H9 (cell line): ENCODE results near the gene SULT2B1. TPM values are rescaled to one million over a fixed set of nuclear protein-coding genes. Genes with fewer than 3 reads are reported as not detected.

Experiments
- DNase-seq: peaks from one replicate; pipeline ENCODE4 v3.0.0-alpha.2; 2017
- H2AFZ ChIP-seq: one replicate; pipeline ENCODE4 v1.6.1; 2013; ENCODE audit warnings: mild to moderate bottlenecking, low read length, control low read depth, moderate library complexity
- H2AK5ac ChIP-seq: 2 replicates; pipeline ENCODE4 v1.6.1; 2013; ENCODE audit warnings: low read length, control low read depth, mixed read lengths; ENCODE audit not compliant: insufficient read length
- H2BK120ac ChIP-seq: one replicate; pipeline ENCODE4 v1.6.1; 2013; ENCODE audit warnings: low read depth, mild to moderate bottlenecking, low read length, control low read depth, inconsistent platforms; ENCODE audit not compliant: poor library complexity, severe bottlenecking
- H2BK12ac ChIP-seq: 2 replicates; pipeline ENCODE4 v1.6.1; 2013; ENCODE audit warnings: low read length, control low read depth, mixed read lengths, low read depth; ENCODE audit not compliant: insufficient read length
- H2BK15ac ChIP-seq: 2 replicates; pipeline ENCODE4 v1.6.1; 2013; ENCODE audit warnings: low read depth, low read length, control low read depth
- H2BK20ac ChIP-seq: one replicate; pipeline ENCODE4 v1.6.1; 2013; ENCODE audit warnings: low read depth, mild to moderate bottlenecking, low read length, control low read depth, inconsistent platforms; ENCODE audit not compliant: poor library complexity, severe bottlenecking
- H2BK5ac ChIP-seq: 2 replicates; pipeline ENCODE4 v1.6.1; 2013; ENCODE audit warnings: low read length, control low read depth, mixed read lengths; ENCODE audit not compliant: insufficient read length
- H3K14ac ChIP-seq: 2 replicates; pipeline ENCODE4 v1.6.1; 2013; ENCODE audit warnings: low read length, control low read depth; ENCODE audit not compliant: insufficient read depth
- H3K18ac ChIP-seq: 2 replicates; pipeline ENCODE4 v1.6.1; 2013; ENCODE audit warnings: low read depth, mild to moderate bottlenecking, mixed read lengths, low read length, control low read depth; ENCODE audit not compliant: insufficient read length
- H3K23ac ChIP-seq: 2 replicates; pipeline ENCODE4 v1.6.1; 2013; ENCODE audit warnings: low read length, control low read depth, mixed read lengths, low read depth; ENCODE audit not compliant: insufficient read length
- H3K23me2 ChIP-seq: 2 replicates; pipeline ENCODE4 v1.6.1; 2013; ENCODE audit warnings: low read depth, mild to moderate bottlenecking, mixed read lengths, low read length, control low read depth; ENCODE audit not compliant: insufficient read length, poor library complexity, severe bottlenecking
- H3K27ac ChIP-seq: 2 replicates; pipeline ENCODE4 v1.5.1; 2013; ENCODE audit warnings: low read length, control low read depth, mixed read lengths, low read depth; ENCODE audit not compliant: insufficient read length
- H3K27me3 ChIP-seq: 2 replicates; pipeline ENCODE4 v1.6.1; 2013; ENCODE audit warnings: low read length, control low read depth, inconsistent platforms; ENCODE audit not compliant: insufficient read depth
- H3K4ac ChIP-seq: 2 replicates; pipeline ENCODE4 v1.6.1; 2013; ENCODE audit warnings: low read depth, mild to moderate bottlenecking, control low read depth, inconsistent platforms, low read length, moderate library complexity
- H3K4me1 ChIP-seq: 2 replicates; pipeline ENCODE4 v1.6.1; 2013; ENCODE audit warnings: low read length, control low read depth, inconsistent platforms; ENCODE audit not compliant: insufficient read depth
- H3K4me2 ChIP-seq: 2 replicates; pipeline ENCODE4 v1.6.1; 2013; ENCODE audit warnings: low read length, control low read depth, mixed read lengths; ENCODE audit not compliant: insufficient read length, insufficient read depth
- H3K56ac ChIP-seq: 2 replicates; pipeline ENCODE4 v1.6.1; 2013; ENCODE audit warnings: low read depth, mild to moderate bottlenecking, mixed read lengths, low read length, control low read depth; ENCODE audit not compliant: insufficient read length
- H3K79me1 ChIP-seq: 2 replicates; pipeline ENCODE4 v1.6.1; 2013; ENCODE audit warnings: low read depth, mild to moderate bottlenecking, moderate library complexity, low read length, control low read depth, inconsistent platforms; ENCODE audit not compliant: insufficient read depth, poor library complexity, severe bottlenecking
- H3K79me2 ChIP-seq: 2 replicates; pipeline ENCODE4 v1.6.1; 2013; ENCODE audit warnings: low read length, control low read depth, inconsistent platforms; ENCODE audit not compliant: insufficient read depth
- H3K9ac ChIP-seq: 2 replicates; pipeline ENCODE4 v1.6.1; 2013; ENCODE audit warnings: low read length, control low read depth, mixed read lengths; ENCODE audit not compliant: insufficient read length; ENCODE audit errors: extremely low read depth
- H3K9me3 ChIP-seq: one replicate; pipeline ENCODE4 v1.6.1; 2013; ENCODE audit warnings: low read depth, low read length, inconsistent platforms; ENCODE audit not compliant: control insufficient read depth
- H3T11ph ChIP-seq: one replicate; pipeline ENCODE4 v1.6.1; 2013; ENCODE audit warnings: mild to moderate bottlenecking, low read length, control low read depth, inconsistent platforms
- H4K20me1 ChIP-seq: one replicate; pipeline ENCODE4 v1.6.1; 2013; ENCODE audit not compliant: control insufficient read depth, insufficient read length, insufficient read depth
- H4K5ac ChIP-seq: 2 replicates; pipeline ENCODE4 v1.6.1; 2013; ENCODE audit warnings: low read depth, mild to moderate bottlenecking, mixed read lengths, low read length, control low read depth; ENCODE audit not compliant: insufficient read length
- H4K8ac ChIP-seq: replicated peaks from 2 replicates; pipeline ENCODE4 v1.6.1; 2013; ENCODE audit warnings: low read length, control low read depth, mixed read lengths, low read depth; ENCODE audit not compliant: insufficient read length
- H4K91ac ChIP-seq: 2 replicates; pipeline ENCODE4 v1.6.1; 2013; ENCODE audit warnings: low read depth, mild to moderate bottlenecking, moderate library complexity, mixed read lengths, low read length, control low read depth; ENCODE audit not compliant: insufficient read length
- H3K27ac Mint-ChIP-seq, 3 experiments: 2 replicates in 2 of 3; 3 replicates in 1 of 3; pipeline ENCODE4 v1.8.0; 2020 to 2021; ENCODE audit warnings: mixed read lengths in 3 of 3, mild to moderate bottlenecking in 1 of 3, moderate library complexity in 1 of 3
- H3K27me3 Mint-ChIP-seq: 2 replicates; pipeline ENCODE4 v1.8.0; 2021; ENCODE audit warnings: low read depth, mild to moderate bottlenecking, moderate library complexity, mixed read lengths
- H3K36me3 Mint-ChIP-seq, 3 experiments: 2 replicates in 2 of 3; 3 replicates in 1 of 3; pipeline ENCODE4 v1.8.0; 2020 to 2021; ENCODE audit warnings: low read depth in 3 of 3, mixed read lengths in 3 of 3; ENCODE audit not compliant: insufficient read depth in 1 of 3
- H3K4me1 Mint-ChIP-seq, 2 experiments: 2 replicates each; pipeline ENCODE4 v1.8.0; 2020; ENCODE audit warnings: mixed read lengths in 2 of 2
- H3K4me3 Mint-ChIP-seq, 2 experiments: 2 replicates in 1 of 2; 3 replicates in 1 of 2; pipeline ENCODE4 v1.8.0; 2020 to 2021; ENCODE audit warnings: mild to moderate bottlenecking in 2 of 2, mixed read lengths in 2 of 2, moderate library complexity in 1 of 2
- H3K9me3 Mint-ChIP-seq, 2 experiments: 2 replicates in 1 of 2; 3 replicates in 1 of 2; pipeline ENCODE4 v1.8.0; 2020; ENCODE audit warnings: mild to moderate bottlenecking in 2 of 2, mixed read lengths in 2 of 2, moderate library complexity in 1 of 2
- WGBS: extraction: QIAGEN DNeasy Blood & Tissue Kit; methylation state at CpG from one replicate; pipeline ENCODE4 v1.1.7; 2013; ENCODE audit warnings: missing lambda C conversion rate, low lambda C conversion rate, mixed read lengths; ENCODE audit not compliant: insufficient read length; ENCODE audit errors: extremely low coverage; 5-methylcytosine and 5-hydroxymethylcytosine counted together
- total RNA-seq: library from RNA; stranded (reverse); gene quantifications from 2 replicates; pipeline ENCODE4 v1.2.1, GENCODE V29; 2021
- TF ChIP-seq, protein P1 (sequence below): fragments of 200-600 bp; sonication (generic); conservative IDR thresholded peaks from 3 replicates; pipeline ENCODE4 v1.8.0; 2021; ENCODE audit warnings: antibody characterized with exemption, mild to moderate bottlenecking

SULT2B1 gene
- total RNA-seq, 1 experiment from 2014 or later = 1.7 TPM

DNA sequence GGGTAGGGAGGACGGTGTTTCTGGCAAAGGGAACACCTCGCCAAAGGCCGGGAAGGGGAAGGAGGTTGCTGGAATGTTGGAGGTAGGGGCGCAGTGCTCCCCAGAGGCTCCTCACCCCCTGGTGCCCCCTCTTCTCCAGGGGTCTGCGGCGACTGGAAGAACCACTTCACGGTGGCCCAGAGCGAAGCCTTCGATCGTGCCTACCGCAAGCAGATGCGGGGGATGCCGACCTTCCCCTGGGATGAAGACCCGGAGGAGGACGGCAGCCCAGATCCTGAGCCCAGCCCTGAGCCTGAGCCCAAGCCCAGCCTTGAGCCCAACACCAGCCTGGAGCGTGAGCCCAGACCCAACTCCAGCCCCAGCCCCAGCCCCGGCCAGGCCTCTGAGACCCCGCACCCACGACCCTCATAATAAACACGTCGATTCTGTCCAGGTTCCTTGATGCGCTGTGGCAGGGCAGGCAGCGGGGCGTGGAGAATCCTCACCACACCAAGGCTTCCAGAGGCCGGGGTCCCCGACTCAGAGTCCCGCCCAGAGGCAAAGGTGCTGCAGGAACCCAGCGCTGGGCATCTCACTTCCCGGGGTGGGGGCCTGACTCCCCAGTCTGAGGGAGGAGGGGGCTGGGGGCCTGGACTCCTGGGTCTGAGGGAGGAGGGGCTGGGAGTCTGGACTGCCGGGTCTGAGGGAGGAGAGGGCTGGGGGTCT lies 47.2 kb downstream of the SULT2B1 start:
- Histone ChIP-seq H3K4ac (no peak overlapping the region), H3K9ac (no peak overlapping the region), H3K18ac (no peak overlapping the region), H2BK20ac (no peak overlapping the region), H4K5ac (no peak overlapping the region), H3K79me2 (no peaks in the 10 kb centered on the region), H3T11ph (no peak overlapping the region), H4K20me1 (no peaks in the 10 kb centered on the region), H3K27me3 (no peaks in the 10 kb centered on the region), H4K8ac (no peak overlapping the region), H3K79me1 (no peaks in the 10 kb centered on the region), H4K91ac (no peak overlapping the region), H2BK5ac (no peak overlapping the region), H3K4me2 (no peak overlapping the region), H3K56ac (no peak overlapping the region), H2AK5ac (no peak overlapping the region), H3K4me1 (no peaks in the 10 kb centered on the region), H3K23ac (no peak overlapping the region), H3K9me3 (no peaks in the 10 kb centered on the region), H2BK120ac (no peak overlapping the region), H2BK15ac (no peak overlapping the region), H3K23me2 (no peaks in the 10 kb centered on the region), H2AFZ (no peak overlapping the region), H3K14ac (no peak overlapping the region), H2BK12ac (no peak overlapping the region), H3K27ac (no peak overlapping the region)
- H3K4me3 Mint-ChIP-seq = no peak overlapping the region
- DNase-seq = no peak
- H3K4me1 Mint-ChIP-seq = peaks cover 0 to 3% of the 10 kb centered on the region in 2 experiments; a peak in 1 of 4 replicates
- H3K9me3 Mint-ChIP-seq = no peaks in the 10 kb centered on the region
- H3K27me3 Mint-ChIP-seq = peaks cover 1% of the 10 kb centered on the region
- H3K36me3 Mint-ChIP-seq = no peaks in the 10 kb centered on the region; a peak in 1 of 7 replicates
- peak overlapping the region in 2 of 3 experiments; percentile 9 to 58; a peak in 1 of 7 replicates for H3K27ac Mint-ChIP-seq
- TF ChIP-seq, protein P1, sequence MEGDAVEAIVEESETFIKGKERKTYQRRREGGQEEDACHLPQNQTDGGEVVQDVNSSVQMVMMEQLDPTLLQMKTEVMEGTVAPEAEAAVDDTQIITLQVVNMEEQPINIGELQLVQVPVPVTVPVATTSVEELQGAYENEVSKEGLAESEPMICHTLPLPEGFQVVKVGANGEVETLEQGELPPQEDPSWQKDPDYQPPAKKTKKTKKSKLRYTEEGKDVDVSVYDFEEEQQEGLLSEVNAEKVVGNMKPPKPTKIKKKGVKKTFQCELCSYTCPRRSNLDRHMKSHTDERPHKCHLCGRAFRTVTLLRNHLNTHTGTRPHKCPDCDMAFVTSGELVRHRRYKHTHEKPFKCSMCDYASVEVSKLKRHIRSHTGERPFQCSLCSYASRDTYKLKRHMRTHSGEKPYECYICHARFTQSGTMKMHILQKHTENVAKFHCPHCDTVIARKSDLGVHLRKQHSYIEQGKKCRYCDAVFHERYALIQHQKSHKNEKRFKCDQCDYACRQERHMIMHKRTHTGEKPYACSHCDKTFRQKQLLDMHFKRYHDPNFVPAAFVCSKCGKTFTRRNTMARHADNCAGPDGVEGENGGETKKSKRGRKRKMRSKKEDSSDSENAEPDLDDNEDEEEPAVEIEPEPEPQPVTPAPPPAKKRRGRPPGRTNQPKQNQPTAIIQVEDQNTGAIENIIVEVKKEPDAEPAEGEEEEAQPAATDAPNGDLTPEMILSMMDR = no peak
- no CpG with 5 or more reads among the region's 30 CpGs for WGBS
